SHP77 treated with DMSO at 0.1 percent for 48 hours (cell line): ENCODE measurements around the gene GRIA2.
A peak's percentile ranks its signal among the peaks of the same experiment; 100 is the strongest.

Source experiments
- DNase-seq: peaks from one replicate; lab custom pipeline; 2025; lab: John Stamatoyannopoulos, UW

The GRIA2 gene

GRCh38 chr4:157265281-157265680 is 44.8 kb downstream of the GRIA2 start:
- no peak for DNase-seq

GRCh38 chr4:157270108-157270507 is 49.6 kb downstream of the GRIA2 start:
- DNase-seq, result no peak

DNA sequence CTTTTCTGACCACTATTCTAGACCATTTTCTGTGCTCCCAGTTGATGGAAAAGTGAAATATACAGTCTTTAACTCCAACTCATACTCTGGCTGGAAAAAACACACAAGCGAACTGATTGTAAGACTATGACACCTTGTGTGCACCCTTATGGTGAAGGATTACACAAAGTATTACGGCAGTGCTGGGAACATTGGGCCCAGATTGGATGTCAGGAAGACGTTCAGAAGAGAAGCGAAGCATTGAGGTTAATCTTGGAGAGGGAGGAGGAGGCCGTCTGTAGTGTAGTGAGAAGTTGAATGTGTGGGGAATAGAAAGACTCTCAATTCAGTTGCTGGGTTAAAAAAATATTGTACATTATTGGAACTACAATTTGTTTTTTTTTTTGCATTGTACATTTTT is 50.0 kb downstream of the GRIA2 start:
- DNase-seq, result no peak

- DNase-seq, result no peak
Observed at GRCh38 chr4:157271166-157271869, 50.8 kb downstream of the GRIA2 start.

- no peak for DNase-seq
Observed at GRCh38 chr4:157280673-157281072, 60.1 kb downstream of the GRIA2 start.

GRCh38 chr4:157282019-157282418 is 61.5 kb downstream of the GRIA2 start:
- DNase-seq, result no peak

DNA sequence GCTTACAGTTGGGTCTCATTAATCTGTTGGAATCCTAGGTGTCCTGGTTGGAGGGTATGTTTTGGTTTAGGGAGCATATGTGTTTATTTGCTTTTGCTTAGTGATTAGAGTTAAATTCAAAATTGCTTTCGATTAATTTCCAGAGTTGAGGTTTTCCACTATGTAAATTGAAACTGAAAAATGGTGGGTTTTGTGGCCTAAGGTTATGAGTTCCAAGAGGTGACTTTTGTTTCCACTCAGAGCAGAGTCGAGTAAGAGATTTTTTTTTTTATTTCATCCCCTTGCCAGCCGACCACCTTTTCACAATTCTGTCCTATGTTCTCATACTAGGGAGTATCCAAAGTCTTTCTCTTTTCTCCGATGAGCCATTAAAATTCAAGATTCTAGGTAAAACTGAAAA is 66.9 kb downstream of the GRIA2 start:
- no peak for DNase-seq

- DNase-seq, result no peak
Observed at GRCh38 chr4:157290622-157291021, 70.1 kb downstream of the GRIA2 start.

- DNase-seq, result no peak
Observed at GRCh38 chr4:157291071-157291470, 70.5 kb downstream of the GRIA2 start.

DNA sequence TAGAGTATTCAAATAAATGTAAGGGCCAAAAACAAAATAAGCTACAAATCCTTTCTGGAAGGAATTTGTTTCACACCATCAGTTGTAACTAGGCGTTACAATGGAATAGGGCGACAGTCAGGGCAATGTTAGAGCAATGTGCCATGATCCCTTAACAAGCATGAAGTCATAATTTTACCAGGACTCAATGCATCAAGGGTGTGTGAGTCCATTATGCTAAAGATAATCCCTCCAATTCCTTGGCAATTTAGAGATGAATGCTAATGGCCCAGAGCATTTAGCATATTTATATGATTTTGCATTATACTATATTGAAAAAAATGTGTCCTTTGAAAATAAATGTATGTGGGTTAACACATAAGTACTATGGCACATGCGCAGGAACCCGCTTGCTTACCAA is 73.1 kb downstream of the GRIA2 start:
- no peak for DNase-seq

DNA sequence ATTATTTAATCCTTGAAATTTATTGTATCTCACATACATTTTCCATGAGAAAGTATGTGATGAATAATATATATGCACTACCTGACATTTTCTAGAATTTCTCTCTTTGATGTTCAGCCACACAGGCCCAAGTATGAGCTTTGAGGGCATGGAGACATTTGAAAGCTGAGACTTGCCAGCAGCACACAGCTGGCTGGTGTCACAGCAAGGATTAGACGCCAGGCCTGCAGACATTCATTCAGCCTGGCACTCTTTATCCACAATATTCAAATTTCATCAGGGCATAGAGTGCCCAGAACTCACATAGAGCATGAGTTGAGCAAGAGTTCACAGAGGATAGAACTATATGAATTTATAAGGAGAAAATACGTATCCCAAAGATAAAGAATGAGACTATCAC is 74.0 kb downstream of the GRIA2 start:
- DNase-seq, result peak; percentile 27

DNA sequence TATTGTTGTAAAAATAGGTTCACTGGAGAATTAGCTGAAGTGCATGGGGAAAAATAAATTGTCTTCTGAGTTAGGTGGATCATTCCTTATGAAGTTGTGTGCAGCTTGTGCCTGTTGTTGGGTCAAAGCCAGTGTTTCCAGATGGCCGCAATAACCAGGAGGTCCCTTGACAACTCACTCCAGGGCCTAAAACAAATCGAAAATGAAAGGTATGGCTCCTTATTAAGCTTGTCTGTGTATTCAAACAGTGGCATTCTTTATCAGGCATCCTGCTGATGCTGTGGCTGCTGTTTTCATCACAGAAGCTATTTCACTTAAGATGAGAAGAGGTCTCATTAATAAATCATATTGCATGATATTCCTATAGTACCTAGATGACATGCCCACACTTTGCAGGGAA is 80.2 kb downstream of the GRIA2 start:
- no peak for DNase-seq

DNA sequence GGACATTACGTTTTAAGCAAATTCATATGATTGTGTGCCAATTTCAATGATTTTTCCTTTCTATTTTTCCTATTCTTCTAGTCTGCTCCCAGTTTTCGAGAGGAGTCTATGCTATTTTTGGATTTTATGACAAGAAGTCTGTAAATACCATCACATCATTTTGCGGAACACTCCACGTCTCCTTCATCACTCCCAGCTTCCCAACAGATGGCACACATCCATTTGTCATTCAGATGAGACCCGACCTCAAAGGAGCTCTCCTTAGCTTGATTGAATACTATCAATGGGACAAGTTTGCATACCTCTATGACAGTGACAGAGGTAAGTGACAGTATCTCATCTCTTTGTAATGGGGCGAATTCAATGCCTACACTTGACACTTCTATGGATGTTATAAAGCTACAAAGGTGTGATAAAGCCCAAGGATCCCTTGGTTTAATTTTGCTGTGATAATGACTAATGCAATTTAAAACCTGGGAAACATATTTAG is 83.0 kb downstream of the GRIA2 start:
- DNase-seq, result no peak

- DNase-seq, result no peak
Observed at GRCh38 chr4:157304769-157305168, 84.2 kb downstream of the GRIA2 start.

DNA sequence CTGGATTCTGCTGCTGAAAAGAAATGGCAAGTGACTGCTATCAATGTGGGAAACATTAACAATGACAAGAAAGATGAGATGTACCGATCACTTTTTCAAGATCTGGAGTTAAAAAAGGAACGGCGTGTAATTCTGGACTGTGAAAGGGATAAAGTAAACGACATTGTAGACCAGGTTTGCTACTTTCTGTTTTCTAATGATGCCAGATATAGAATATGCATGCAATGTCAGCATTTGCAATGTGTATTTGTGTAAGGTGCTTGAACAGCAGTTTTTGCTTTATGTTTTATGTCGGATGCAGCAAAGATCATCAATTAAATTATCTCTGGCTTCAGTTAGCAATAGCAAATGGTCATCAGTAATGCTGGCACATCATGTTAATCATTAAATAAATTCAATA is 92.2 kb downstream of the GRIA2 start:
- DNase-seq, result no peak

DNA sequence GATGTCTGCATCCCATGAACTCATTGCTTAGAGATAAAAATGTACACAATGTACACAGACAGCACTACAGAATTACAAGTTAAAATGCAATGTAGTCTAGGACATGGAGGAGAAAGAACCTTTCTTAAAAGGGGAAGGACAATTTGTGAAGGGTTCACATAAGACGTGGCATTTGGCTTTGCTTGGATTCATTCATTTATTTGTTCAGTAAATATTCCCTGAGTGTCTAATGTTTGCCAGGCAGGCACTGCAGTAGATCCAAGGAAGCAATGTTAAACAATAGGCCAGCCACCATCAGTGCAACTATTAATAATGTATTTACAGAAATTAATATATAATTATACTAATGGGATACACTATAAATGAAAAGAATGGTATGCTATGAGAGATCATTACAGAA is 94.4 kb downstream of the GRIA2 start:
- DNase-seq, result no peak

GRCh38 chr4:157315968-157316367 is 95.4 kb downstream of the GRIA2 start:
- DNase-seq, result no peak

DNA sequence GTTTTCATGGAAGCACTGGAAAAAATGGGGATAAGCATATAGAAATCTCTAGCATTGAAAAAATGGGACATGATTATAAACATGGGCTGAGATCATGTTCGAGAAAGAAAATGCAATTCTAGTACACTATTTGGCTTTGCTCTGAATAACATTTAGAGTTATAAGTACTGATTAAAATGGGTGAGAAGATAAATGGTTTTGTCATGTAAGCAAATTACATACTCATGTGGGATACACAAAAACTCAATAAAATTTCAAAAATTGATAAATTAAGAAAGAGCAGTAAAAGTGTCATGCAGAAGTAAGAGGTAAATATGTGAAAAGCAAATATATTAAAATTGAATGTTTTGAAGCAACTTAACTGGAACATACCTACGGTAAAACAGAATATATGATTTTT is 99.6 kb downstream of the GRIA2 start:
- no peak for DNase-seq

DNA sequence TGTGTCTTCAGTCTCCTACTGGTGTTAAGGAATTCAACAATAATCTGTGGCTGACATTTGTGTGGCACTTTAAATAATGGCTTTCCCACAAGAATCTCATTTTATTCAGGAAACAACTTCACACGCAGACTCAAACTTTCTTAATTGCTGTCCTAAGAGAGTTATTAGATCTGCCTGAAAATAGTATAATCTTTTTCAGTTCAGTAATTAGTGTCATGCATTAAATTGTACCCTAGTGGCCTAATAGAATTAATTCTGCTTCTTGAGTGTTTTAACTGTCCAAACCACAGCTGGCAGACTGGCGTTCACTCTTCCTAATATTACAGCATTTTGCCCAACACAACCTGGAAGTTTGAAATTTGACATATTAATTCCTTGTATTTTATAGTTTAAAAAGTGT is 107.1 kb downstream of the GRIA2 start:
- no peak for DNase-seq

GRCh38 chr4:157357887-157358286 is 137.4 kb downstream of the GRIA2 start:
- DNase-seq, result no peak

DNA sequence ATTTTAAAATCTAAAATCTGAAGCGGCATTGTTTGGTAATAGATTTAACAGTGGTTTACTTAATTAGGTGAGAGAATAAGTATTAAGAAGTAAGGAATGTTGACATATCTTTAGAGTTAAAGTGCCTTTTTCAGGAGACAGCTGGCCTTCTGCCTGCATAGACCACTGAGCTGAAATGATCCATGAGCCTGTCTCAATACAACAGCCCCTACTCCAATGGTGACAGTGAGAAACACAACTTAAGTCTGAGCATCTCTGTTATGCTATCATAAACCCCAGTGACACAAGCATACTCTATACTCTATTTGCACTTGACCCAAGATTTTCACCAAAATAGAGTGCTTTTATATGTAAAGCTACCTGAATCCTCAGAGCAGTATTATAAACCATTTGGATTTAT is 137.9 kb downstream of the GRIA2 start:
- DNase-seq, result no peak

DNA sequence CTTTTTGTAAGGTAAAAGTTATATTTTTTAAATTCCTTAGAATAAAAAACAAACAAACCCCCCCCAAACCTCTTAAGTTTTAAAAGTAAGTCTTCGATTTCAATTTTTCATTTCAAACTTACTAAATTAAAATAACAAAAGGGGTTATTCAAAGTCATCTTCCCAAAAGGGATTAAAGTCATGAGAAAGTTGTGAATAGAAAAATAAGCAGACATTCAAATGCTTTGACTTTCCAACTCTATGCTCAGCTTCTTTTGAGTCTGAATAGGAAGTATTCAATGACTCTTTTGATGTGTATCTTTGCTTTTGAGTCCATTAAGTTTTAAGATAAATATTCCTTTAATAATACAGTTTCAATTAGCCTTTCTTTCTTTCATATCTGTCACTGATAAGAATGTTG is 138.3 kb downstream of the GRIA2 start:
- no peak for DNase-seq

DNA sequence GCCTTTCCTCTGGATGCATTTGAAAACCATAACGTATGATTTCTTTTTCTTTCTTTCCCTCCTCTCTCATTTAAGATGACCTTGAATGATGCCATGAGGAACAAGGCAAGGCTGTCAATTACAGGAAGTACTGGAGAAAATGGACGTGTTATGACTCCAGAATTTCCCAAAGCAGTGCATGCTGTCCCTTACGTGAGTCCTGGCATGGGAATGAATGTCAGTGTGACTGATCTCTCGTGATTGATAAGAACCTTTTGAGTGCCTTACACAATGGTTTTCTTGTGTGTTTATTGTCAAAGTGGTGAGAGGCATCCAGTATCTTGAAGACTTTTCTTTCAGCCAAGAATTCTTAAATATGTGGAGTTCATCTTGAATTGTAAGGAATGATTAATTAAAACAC is 142.8 kb downstream of the GRIA2 start:
- DNase-seq, result no peak

DNA sequence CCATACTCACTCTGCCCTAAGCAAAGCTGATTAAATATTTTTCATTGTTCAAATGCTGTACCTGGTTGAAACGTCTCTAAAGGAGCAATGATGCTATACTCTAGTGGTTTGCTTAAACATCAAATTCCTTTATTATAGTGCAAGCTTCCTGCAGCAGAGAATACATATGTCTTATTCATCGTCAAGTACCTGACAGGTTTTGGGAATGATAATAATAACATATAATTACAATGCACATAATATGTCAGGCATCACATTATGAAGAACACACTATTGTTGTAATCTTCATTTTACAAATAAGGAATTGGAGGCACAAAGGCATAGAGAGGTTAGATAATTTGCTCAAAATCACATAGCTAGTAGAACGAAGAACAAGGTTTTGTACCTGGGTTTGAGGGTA is 151.6 kb downstream of the GRIA2 start:
- DNase-seq, result no peak
